Loucy (cell line): ENCODE measurements around the gene HMGCS1.

Experiments used
- EZH2phosphoT487 ChIP-seq: fragments of 200-600 bp; IDR thresholded peaks from 2 replicates; pipeline ENCODE4 v1.6.1; 2018; ENCODE audit warnings: antibody characterized with exemption, mild to moderate bottlenecking, moderate library complexity, borderline replicate concordance
- TF ChIP-seq, protein P1 (sequence below): fragments of 200-600 bp; sonication (generic); conservative IDR thresholded peaks from 2 replicates; pipeline ENCODE4 v1.5.1; 2014; ENCODE audit warnings: mild to moderate bottlenecking, antibody characterized with exemption, low read length

DNA sequence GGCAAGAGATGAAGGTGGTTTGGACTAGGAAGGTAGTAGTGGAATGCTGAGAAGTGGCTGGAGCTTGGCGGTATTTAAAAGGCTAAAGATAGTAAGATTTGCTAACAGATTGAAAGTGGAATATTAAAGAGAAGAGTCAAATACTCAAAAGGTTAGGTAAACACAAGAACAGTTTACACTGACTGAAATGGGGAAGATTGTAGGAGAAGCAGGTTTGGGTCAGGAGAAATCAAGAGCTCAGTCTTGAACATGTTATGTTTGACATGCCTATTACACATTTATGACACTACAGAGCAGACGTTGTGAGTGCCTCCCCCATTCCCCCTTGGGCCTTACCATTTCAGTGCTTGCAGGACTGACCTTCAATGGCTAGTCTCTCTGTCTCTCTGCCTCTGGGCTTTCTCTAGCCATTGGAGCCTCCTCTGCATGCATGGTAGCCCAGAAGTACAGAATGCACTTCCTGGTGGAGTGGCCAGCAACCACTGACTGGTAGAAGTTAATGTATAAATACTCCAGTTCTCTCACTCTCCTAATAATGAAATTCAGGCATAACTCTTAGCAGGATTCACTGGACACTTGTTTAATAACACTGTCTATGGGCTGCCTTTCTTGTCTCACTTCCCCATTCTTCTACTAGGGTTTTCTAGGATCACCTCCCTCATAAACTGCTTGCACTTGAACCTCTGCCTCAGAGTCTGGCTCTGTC is 56.8 kb downstream of the HMGCS1 start:
- TF ChIP-seq, protein P1, sequence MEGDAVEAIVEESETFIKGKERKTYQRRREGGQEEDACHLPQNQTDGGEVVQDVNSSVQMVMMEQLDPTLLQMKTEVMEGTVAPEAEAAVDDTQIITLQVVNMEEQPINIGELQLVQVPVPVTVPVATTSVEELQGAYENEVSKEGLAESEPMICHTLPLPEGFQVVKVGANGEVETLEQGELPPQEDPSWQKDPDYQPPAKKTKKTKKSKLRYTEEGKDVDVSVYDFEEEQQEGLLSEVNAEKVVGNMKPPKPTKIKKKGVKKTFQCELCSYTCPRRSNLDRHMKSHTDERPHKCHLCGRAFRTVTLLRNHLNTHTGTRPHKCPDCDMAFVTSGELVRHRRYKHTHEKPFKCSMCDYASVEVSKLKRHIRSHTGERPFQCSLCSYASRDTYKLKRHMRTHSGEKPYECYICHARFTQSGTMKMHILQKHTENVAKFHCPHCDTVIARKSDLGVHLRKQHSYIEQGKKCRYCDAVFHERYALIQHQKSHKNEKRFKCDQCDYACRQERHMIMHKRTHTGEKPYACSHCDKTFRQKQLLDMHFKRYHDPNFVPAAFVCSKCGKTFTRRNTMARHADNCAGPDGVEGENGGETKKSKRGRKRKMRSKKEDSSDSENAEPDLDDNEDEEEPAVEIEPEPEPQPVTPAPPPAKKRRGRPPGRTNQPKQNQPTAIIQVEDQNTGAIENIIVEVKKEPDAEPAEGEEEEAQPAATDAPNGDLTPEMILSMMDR = no peak
- no peak for TF ChIP-seq EZH2phosphoT487
